ENCODE results near the gene TIAM2.

DNA sequence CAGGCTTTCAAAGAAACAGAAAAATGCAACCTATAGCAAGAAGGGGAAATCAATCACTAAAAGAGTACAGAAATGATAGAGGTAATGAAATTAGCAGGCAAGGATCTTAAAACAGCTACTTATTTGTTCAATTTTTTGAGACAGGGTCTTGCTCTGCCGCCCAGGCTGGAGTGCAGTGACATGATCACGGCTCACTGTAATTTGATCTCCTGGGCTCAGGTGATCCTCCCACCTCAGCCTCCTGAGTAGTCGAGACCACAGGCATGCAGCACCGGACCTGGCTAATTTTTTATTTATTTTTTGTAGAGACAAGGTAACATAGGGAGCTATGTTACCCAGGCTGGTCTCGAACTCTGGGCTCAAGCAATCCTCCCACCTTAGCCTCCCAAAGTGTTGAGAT lies 297.6 kb downstream of the TIAM2 start:
- TF ChIP-seq, protein P1, sequence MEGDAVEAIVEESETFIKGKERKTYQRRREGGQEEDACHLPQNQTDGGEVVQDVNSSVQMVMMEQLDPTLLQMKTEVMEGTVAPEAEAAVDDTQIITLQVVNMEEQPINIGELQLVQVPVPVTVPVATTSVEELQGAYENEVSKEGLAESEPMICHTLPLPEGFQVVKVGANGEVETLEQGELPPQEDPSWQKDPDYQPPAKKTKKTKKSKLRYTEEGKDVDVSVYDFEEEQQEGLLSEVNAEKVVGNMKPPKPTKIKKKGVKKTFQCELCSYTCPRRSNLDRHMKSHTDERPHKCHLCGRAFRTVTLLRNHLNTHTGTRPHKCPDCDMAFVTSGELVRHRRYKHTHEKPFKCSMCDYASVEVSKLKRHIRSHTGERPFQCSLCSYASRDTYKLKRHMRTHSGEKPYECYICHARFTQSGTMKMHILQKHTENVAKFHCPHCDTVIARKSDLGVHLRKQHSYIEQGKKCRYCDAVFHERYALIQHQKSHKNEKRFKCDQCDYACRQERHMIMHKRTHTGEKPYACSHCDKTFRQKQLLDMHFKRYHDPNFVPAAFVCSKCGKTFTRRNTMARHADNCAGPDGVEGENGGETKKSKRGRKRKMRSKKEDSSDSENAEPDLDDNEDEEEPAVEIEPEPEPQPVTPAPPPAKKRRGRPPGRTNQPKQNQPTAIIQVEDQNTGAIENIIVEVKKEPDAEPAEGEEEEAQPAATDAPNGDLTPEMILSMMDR (IDR thresholded peaks at IDR 0.05; ENCODE audit: low read length), result no peak
- TF ChIP-seq EZH2 (optimal IDR thresholded peaks at IDR 0.05; ENCODE audit: low read depth, low read length), result no peak

All from MM.1S (cell line).